ENCODE data around the gene TMEM38B. TPM values are rescaled to one million over a fixed set of nuclear protein-coding genes. Genes with fewer than 3 reads are reported as not detected.
"Not testable (repeated sequence)": the region's sequence is repeated elsewhere in the genome, so short reads cannot be mapped to it uniquely, and the experiment has no call there.

Gene TMEM38B
- total and polyA plus RNA-seq, 2 experiments from 2014 or later = 22.0 to 28.4 TPM

GRCh38 chr9:105731420-105731819 lies 37.1 kb downstream of the TMEM38B start:
- H4K20me1 ChIP-seq (ENCODE audit: insufficient read depth, poor library complexity, severe bottlenecking) = not testable (repeated sequence)

GRCh38 chr9:105735366-105735765 lies 41.0 kb downstream of the TMEM38B start:
- Histone ChIP-seq H3K36me3 (replicated peaks; ENCODE audit: insufficient read depth, low read depth) (no peaks in the 10 kb centered on the region), H3K27ac (no peak overlapping the region), H4K20me1 (ENCODE audit: insufficient read depth, poor library complexity, severe bottlenecking) (no peaks in the 10 kb centered on the region), H3K4me3 (no peak overlapping the region), H3K9me2 (replicated peaks; ENCODE audit: insufficient read depth) (no peaks in the 10 kb centered on the region), H3K4me2 (no peak overlapping the region), H3K27me3 (no peaks in the 10 kb centered on the region), H3K4me1 (ENCODE audit: insufficient read depth) (no peaks in the 10 kb centered on the region), H3K9me3 (ENCODE audit: low read depth) (peaks cover 15% of the 10 kb centered on the region), H3K79me2 (no peaks in the 10 kb centered on the region), H2AFZ (no peak overlapping the region)
- no peak for DNase-seq (ENCODE audit: low spot score)
- TF ChIP-seq EZH2 (IDR thresholded peaks at IDR 0.05; ENCODE audit: borderline replicate concordance) = no peak
- TF ChIP-seq EZH2phosphoT487 (IDR thresholded peaks at IDR 0.05; ENCODE audit: low read depth, severe bottlenecking, unreplicated experiment) = no peak

More at GRCh38 chr9:105731420-105731819, 37.1 kb downstream of the TMEM38B start:
- not testable (repeated sequence) for H3K27ac ChIP-seq; DNase-seq (ENCODE audit: low spot score); H3K4me1 ChIP-seq (ENCODE audit: insufficient read depth); H3K9me2 ChIP-seq (replicated peaks; ENCODE audit: insufficient read depth); H2AFZ ChIP-seq; H3K4me2 ChIP-seq; H3K79me2 ChIP-seq; H3K27me3 ChIP-seq; H3K36me3 ChIP-seq (replicated peaks; ENCODE audit: insufficient read depth, low read depth); H3K4me3 ChIP-seq
- peaks cover 15% of the 10 kb centered on the region for H3K9me3 ChIP-seq (ENCODE audit: low read depth)
- WGBS (ENCODE audit: low lambda C conversion rate, missing lambda C conversion rate) = 94% methylated on average over 2 of the region's 2 CpGs

- 97% methylated on average over 4 of the region's 4 CpGs for WGBS (ENCODE audit: low lambda C conversion rate, missing lambda C conversion rate)
- no peaks in the 10 kb centered on the region for H3K27me3 ChIP-seq
- H2AFZ ChIP-seq = no peak overlapping the region
- H3K4me3 ChIP-seq = no peak overlapping the region
- no peaks in the 10 kb centered on the region for H3K79me2 ChIP-seq
- H3K9me3 ChIP-seq (ENCODE audit: low read depth) = peaks cover 15% of the 10 kb centered on the region
- H3K9me2 ChIP-seq (replicated peaks; ENCODE audit: insufficient read depth) = no peaks in the 10 kb centered on the region
- no peaks in the 10 kb centered on the region for H3K36me3 ChIP-seq (replicated peaks; ENCODE audit: insufficient read depth, low read depth)
- no peak for DNase-seq (ENCODE audit: low spot score)
- no peaks in the 10 kb centered on the region for H3K4me1 ChIP-seq (ENCODE audit: insufficient read depth)
- H3K27ac ChIP-seq = no peak overlapping the region
- no peak overlapping the region for H3K4me2 ChIP-seq
- no peaks in the 10 kb centered on the region for H4K20me1 ChIP-seq (ENCODE audit: insufficient read depth, poor library complexity, severe bottlenecking)
- TF ChIP-seq CTCF (IDR thresholded peaks at IDR 0.05; ENCODE audit: poor library complexity) = no peak
- no peak for TF ChIP-seq EZH2 (IDR thresholded peaks at IDR 0.05; ENCODE audit: borderline replicate concordance)
- no peak for TF ChIP-seq EZH2phosphoT487 (IDR thresholded peaks at IDR 0.05; ENCODE audit: low read depth, severe bottlenecking, unreplicated experiment)
Measured at GRCh38 chr9:105737205-105737604, 42.9 kb downstream of the TMEM38B start.

- Histone ChIP-seq H3K9me2 (replicated peaks; ENCODE audit: insufficient read depth) (no peaks in the 10 kb centered on the region), H3K27ac (no peak overlapping the region), H3K4me3 (no peak overlapping the region), H4K20me1 (ENCODE audit: insufficient read depth, poor library complexity, severe bottlenecking) (no peaks in the 10 kb centered on the region), H3K27me3 (no peaks in the 10 kb centered on the region), H2AFZ (no peak overlapping the region), H3K9me3 (ENCODE audit: low read depth) (no peaks in the 10 kb centered on the region), H3K4me2 (no peak overlapping the region), H3K79me2 (no peaks in the 10 kb centered on the region), H3K36me3 (replicated peaks; ENCODE audit: insufficient read depth, low read depth) (no peaks in the 10 kb centered on the region), H3K4me1 (ENCODE audit: insufficient read depth) (no peaks in the 10 kb centered on the region)
- TF ChIP-seq CTCF (IDR thresholded peaks at IDR 0.05; ENCODE audit: poor library complexity) (no peak), EZH2 (IDR thresholded peaks at IDR 0.05; ENCODE audit: borderline replicate concordance) (no peak), EZH2phosphoT487 (IDR thresholded peaks at IDR 0.05; ENCODE audit: low read depth, severe bottlenecking, unreplicated experiment) (no peak)
- DNase-seq (ENCODE audit: low spot score) = no peak
Measured at GRCh38 chr9:105742088-105742487, 47.7 kb downstream of the TMEM38B start.

GRCh38 chr9:105747325-105747724 lies 53.0 kb downstream of the TMEM38B start:
- not testable (repeated sequence) for H3K4me2 ChIP-seq; H3K27ac ChIP-seq; H3K36me3 ChIP-seq (replicated peaks; ENCODE audit: insufficient read depth, low read depth); H3K27me3 ChIP-seq; H3K9me3 ChIP-seq (ENCODE audit: low read depth); H2AFZ ChIP-seq; H3K4me3 ChIP-seq; H4K20me1 ChIP-seq (ENCODE audit: insufficient read depth, poor library complexity, severe bottlenecking); H3K79me2 ChIP-seq; H3K9me2 ChIP-seq (replicated peaks; ENCODE audit: insufficient read depth); H3K4me1 ChIP-seq (ENCODE audit: insufficient read depth); DNase-seq (ENCODE audit: low spot score)
- 96% methylated on average over 3 of the region's 3 CpGs for WGBS (ENCODE audit: low lambda C conversion rate, missing lambda C conversion rate)

Measured in hepatocyte (in vitro differentiated cells).